Naive thymus-derived CD8-positive, alpha-beta T cell (primary cell): ENCODE data around the gene FES. TPM values are rescaled to one million over a fixed set of nuclear protein-coding genes. Genes with fewer than 3 reads are reported as not detected.
"Not testable (repeated sequence)": the region's sequence is repeated elsewhere in the genome, so short reads cannot be mapped to it uniquely, and the experiment has no call there.

Experiments
- ATAC-seq, 2 donors: fragments of 150-1000 bp; cut with Tn5 transposase in 1 of 2; sonication (Bioruptor Pico), chemical (Tn5 transposase) in 1 of 2; 1 replicate in 1 of 2; 2 replicates in 1 of 2; pipeline ENCODE4 v1.10.0; 2021; ENCODE audit warnings: mild to moderate bottlenecking in 2 of 2, moderate library complexity in 2 of 2
- POLR2A ChIA-PET: fragments of 350-600 bp; sonication (Branson Sonifier 250); formaldehyde crosslinking; loops from one replicate; lab custom pipeline; 2021; ENCODE audit warnings: antibody characterized with exemption; lab: Charles Lee
- DNase-seq, 10 donors: peaks; one replicate each; pipeline versions ENCODE4 v3.0.0 to v3.0.0-alpha.2; 2020 to 2022
- H3K27ac Mint-ChIP-seq, 10 donors: one replicate each; pipeline ENCODE4 v1.8.0; 2020 to 2022; ENCODE audit warnings: mild to moderate bottlenecking in 10 of 10, mixed read lengths in 10 of 10, moderate library complexity in 4 of 10, inconsistent platforms in 1 of 10
- H3K27me3 Mint-ChIP-seq, 5 donors: one replicate each; pipeline ENCODE4 v1.8.0; 2021 to 2022; ENCODE audit warnings: mixed read lengths in 5 of 5
- H3K36me3 Mint-ChIP-seq, 3 donors: one replicate each; pipeline ENCODE4 v1.8.0; 2020 to 2022; ENCODE audit warnings: mixed read lengths in 3 of 3, mild to moderate bottlenecking in 2 of 3, inconsistent platforms in 1 of 3
- H3K4me1 Mint-ChIP-seq, 4 donors: one replicate each; pipeline ENCODE4 v1.8.0; 2021 to 2022; ENCODE audit warnings: mixed read lengths in 4 of 4
- H3K4me3 Mint-ChIP-seq, 10 donors: one replicate each; pipeline ENCODE4 v1.8.0; 2020 to 2022; ENCODE audit warnings: mild to moderate bottlenecking in 10 of 10, mixed read lengths in 10 of 10, moderate library complexity in 6 of 10, inconsistent platforms in 1 of 10
- H3K9me3 Mint-ChIP-seq, 9 donors: one replicate each; pipeline ENCODE4 v1.8.0; 2020 to 2022; ENCODE audit warnings: mixed read lengths in 9 of 9, mild to moderate bottlenecking in 3 of 9, inconsistent platforms in 1 of 9, moderate library complexity in 1 of 9
- polyA plus RNA-seq, 3 donors: library from polyadenylated mRNA; unstranded; fragments of 300-500 nt; fragmentation: Illumina TruSeq; gene quantifications; one replicate each; pipeline ENCODE4 v1.2.3, GENCODE V29; 2021
- total RNA-seq, 8 experiments: library from RNA in 2 of 8; stranded (reverse) in 2 of 8; gene quantifications; one replicate each; pipeline ENCODE4 v1.2.3 and lab custom pipeline; 2021 to 2026

The FES gene
- total and polyA plus RNA-seq, 5 experiments from 2014 or later: 0.08 to 3.5 (median 1.5) TPM; not detected in 1

DNA sequence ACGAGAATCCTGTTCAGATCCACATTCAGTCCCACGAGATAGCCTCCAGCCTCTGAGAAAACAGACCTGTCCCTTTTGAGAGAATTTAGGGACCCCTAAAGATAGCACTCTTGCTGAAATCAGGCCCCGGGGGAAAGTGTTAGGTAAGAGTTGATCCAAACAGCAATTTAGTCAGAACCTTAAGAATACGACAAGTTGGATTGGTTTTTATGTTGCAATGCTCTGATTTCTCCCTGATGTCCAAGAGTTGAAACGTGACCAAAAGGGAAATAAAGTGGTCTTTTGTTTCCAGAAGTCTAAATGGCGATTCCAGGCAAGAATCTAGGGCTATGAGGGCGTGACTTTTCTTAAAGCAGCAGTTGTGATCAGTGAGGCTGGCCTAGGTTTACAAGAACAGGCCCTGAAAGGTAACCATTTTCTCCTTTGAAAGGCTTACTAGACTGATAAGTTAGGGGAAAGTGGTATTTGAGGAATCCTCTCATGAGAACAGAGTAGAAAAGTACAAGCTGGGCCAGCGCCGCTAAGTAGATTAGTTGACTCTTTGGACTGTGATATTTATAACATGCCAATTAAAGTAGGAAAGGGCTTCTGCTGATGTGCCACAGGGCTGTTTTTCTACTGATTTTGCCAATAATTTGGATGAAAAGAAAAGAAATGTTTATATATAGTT lies 23.7 kb downstream of the FES start:
- ATAC-seq: no peak

GRCh38 chr15:90909449-90909848 lies 25.1 kb downstream of the FES start:
- H3K9me3 Mint-ChIP-seq, ATAC-seq, H3K27me3 Mint-ChIP-seq, H3K4me3 Mint-ChIP-seq, POLR2A ChIA-PET, H3K27ac Mint-ChIP-seq: not testable (repeated sequence)
- DNase-seq: peak in 1 of 10 donors; percentile 19
- Mint-ChIP-seq H3K36me3 (peaks cover 0 to 90% (median 28%) of the 10 kb centered on the region in 3 donors), H3K4me1 (peaks cover 8 to 15% (median 9%) of the 10 kb centered on the region in 4 donors)

More for the DNA sequence above, 23.7 kb downstream of the FES start:
- Mint-ChIP-seq H3K4me3 (no peak overlapping the region), H3K4me1 (peaks cover 12 to 24% (median 15%) of the 10 kb centered on the region in 4 donors), H3K27ac (no peak overlapping the region), H3K27me3 (no peaks in the 10 kb centered on the region), H3K36me3 (peaks cover 0 to 76% (median 22%) of the 10 kb centered on the region in 3 donors), H3K9me3 (no peaks in the 10 kb centered on the region)
- no peak for DNase-seq
- POLR2A ChIA-PET: no interaction called here

GRCh38 chr15:90909976-90910375 lies 25.7 kb downstream of the FES start:
- DNase-seq (peak in 1 of 10 donors; percentile 54), ATAC-seq (no peak)
- Mint-ChIP-seq H3K27ac (no peak overlapping the region), H3K27me3 (no peaks in the 10 kb centered on the region), H3K36me3 (peaks cover 0 to 94% (median 28%) of the 10 kb centered on the region in 3 donors), H3K4me1 (peaks cover 7 to 10% (median 8%) of the 10 kb centered on the region in 4 donors), H3K4me3 (no peak overlapping the region), H3K9me3 (no peaks in the 10 kb centered on the region)
- POLR2A ChIA-PET: interaction anchor here (0.7 to 1.0 kb wide), 2 partner anchors 44 to 231 kb away, joined by 3 read pairs; no protein-coding TSS in a partner anchor

DNA sequence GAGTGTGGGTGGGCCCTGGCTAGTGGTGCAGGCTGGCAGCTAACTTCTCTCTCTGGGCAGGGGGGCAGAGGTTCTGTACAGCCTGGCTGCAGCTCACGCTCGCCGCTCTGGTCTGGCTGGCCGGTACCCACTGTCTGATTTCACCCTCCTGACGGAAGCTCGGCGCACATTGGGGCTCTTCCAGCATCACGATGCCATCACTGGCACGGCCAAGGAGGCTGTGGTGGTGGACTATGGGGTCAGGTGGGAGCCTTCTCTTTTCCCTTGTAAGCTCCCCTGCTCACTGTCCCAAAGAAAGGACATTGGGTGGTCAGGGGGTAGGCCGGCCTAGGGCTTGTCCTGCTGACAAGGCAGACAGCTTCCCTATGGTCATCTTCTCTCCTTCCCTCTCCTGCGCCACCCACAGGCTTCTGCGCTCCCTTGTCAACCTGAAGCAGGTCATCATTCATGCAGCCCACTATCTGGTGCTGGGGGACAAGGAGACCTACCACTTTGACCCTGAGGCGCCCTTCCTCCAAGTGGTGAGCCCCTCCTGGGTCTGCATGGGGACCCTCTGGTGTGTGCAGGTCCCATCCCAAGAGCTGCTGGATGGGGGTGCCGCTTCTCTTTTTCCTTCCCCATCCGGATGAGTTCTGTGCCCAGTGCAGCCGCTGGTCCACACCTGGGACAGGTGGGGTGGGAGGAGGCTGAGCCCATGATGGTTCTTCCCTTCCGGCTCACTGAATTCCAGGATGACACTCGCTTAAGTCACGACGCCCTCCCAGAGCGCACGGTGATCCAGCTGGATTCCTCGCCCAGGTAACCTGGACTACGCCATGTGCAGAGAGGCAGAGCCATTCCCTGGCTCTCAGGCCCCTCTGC lies 26.4 kb downstream of the FES start:
- ATAC-seq (no peak), DNase-seq (peak in 1 of 10 donors; percentile 50)
- Mint-ChIP-seq H3K9me3 (no peaks in the 10 kb centered on the region), H3K4me3 (no peak overlapping the region), H3K36me3 (peaks cover 0 to 94% (median 23%) of the 10 kb centered on the region in 3 donors), H3K4me1 (peaks cover 3 to 6% (median 4%) of the 10 kb centered on the region in 4 donors), H3K27ac (no peak overlapping the region), H3K27me3 (no peaks in the 10 kb centered on the region)
- POLR2A ChIA-PET: interaction anchor here (0.7 to 1.0 kb wide), 3 partner anchors 10 to 232 kb away, joined by 3 to 5 read pairs (median 3); no protein-coding TSS in a partner anchor

GRCh38 chr15:90911302-90911623 lies 27.0 kb downstream of the FES start:
- no peaks in the 10 kb centered on the region for H3K27me3 Mint-ChIP-seq
- peaks cover 0 to 8% (median under 1%) of the 10 kb centered on the region in 4 donors for H3K4me1 Mint-ChIP-seq
- no peak overlapping the region for H3K4me3 Mint-ChIP-seq
- H3K9me3 Mint-ChIP-seq: no peaks in the 10 kb centered on the region
- no peak overlapping the region for H3K27ac Mint-ChIP-seq
- DNase-seq: peak in 1 of 10 donors; percentile 51
- POLR2A ChIA-PET: interaction anchor here (1.0 kb wide), 1 partner anchor 9 kb away, joined by 5 read pairs; no protein-coding TSS in a partner anchor
- H3K36me3 Mint-ChIP-seq: peaks cover 0 to 92% (median 18%) of the 10 kb centered on the region in 3 donors
- no peak for ATAC-seq

- ATAC-seq (no peak), DNase-seq (peak in 1 of 10 donors; percentile 46)
- POLR2A ChIA-PET: interaction anchor here (1.7 kb wide), 1 partner anchor 9 kb away, joined by 8 read pairs; the partner anchor contains the start of gene MAN2A2
- Mint-ChIP-seq H3K4me3 (no peak overlapping the region), H3K27me3 (no peaks in the 10 kb centered on the region), H3K4me1 (peaks cover 0 to 8% (median under 1%) of the 10 kb centered on the region in 4 donors), H3K9me3 (no peaks in the 10 kb centered on the region), H3K36me3 (peaks cover 0 to 92% (median 18%) of the 10 kb centered on the region in 3 donors), H3K27ac (no peak overlapping the region)
Observed at GRCh38 chr15:90911906-90912769, 27.8 kb downstream of the FES start.

DNA sequence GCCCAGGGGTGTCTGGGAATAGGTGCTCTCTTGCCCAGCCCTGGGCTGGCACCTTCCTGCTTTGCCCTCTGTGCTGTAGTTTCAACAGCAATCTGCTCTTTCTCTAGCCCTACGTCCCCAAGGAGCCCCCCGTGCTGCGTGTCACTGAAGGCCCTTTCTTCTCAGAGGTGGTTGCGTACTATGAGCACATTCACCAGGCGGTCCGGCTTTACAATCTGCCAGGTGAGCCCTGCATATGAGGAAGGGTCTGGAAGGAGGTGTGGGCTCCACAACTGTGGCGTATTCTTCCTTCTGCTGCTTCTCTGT lies 28.4 kb downstream of the FES start:
- no peaks in the 10 kb centered on the region for H3K27me3 Mint-ChIP-seq
- H3K4me3 Mint-ChIP-seq: no peak overlapping the region
- POLR2A ChIA-PET: interaction anchor here (1.7 kb wide), 1 partner anchor 10 kb away, joined by 8 read pairs; the partner anchor contains the start of gene MAN2A2
- H3K27ac Mint-ChIP-seq: peak overlapping the region in 1 of 10 donors; percentile 43
- H3K4me1 Mint-ChIP-seq: peaks cover 0 to 8% (median under 1%) of the 10 kb centered on the region in 4 donors
- no peak for DNase-seq
- H3K9me3 Mint-ChIP-seq: no peaks in the 10 kb centered on the region
- no peak for ATAC-seq
- peaks cover 0 to 92% (median 13%) of the 10 kb centered on the region in 3 donors for H3K36me3 Mint-ChIP-seq

- Mint-ChIP-seq H3K4me1 (peaks cover 0 to 8% (median 2%) of the 10 kb centered on the region in 4 donors), H3K27ac (no peak overlapping the region), H3K9me3 (no peaks in the 10 kb centered on the region), H3K27me3 (no peaks in the 10 kb centered on the region), H3K4me3 (no peak overlapping the region), H3K36me3 (peaks cover 0 to 94% (median 16%) of the 10 kb centered on the region in 3 donors)
- no peak for ATAC-seq
- POLR2A ChIA-PET: interaction anchor here (1.0 to 1.3 kb wide), 4 partner anchors 8 to 18 kb away, joined by 3 to 6 read pairs (median 4); partner anchors contain the start of genes HDDC3 and MAN2A2
- DNase-seq: peak in 1 of 10 donors; percentile 62
Observed at GRCh38 chr15:90913398-90913944, 29.2 kb downstream of the FES start.

DNA sequence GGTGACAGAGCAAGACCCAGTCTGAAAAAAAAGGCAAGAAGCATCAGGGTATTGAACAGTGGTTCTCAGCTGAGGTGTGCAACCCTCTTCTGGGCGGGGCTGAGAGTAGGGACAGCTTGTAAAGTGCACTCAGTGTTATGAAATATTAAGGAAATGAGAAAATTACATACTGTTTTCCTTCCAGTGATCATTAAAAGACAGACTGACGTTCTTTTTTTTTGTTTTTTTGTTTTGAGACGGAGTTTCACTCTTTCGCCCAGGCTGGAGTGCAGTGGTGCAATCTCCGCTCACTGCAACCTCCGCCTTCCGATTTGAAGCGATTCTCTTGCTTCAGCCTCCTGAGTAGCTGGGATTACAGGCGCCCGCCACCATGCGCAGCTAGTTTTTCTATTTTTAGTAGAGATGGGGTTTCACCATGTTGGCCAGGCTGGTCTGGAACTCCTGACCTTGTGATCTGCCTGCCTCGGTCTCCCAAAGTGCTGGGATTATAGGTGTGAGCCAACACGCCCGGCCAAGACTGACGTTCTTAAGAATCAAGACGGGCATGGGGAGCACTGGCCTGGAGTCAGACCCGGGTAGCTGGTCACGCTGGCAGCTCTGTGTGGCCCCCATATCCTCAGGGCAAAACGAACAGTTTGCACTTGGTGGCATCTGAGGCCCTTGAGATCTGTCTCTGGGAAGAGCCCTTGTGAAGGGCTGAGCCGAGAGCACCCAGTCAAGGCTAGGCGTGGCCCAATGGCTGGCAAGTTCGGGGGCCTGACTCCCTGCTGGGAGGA lies 30.2 kb downstream of the FES start:
- POLR2A ChIA-PET: interaction anchor here (0.6 to 1.3 kb wide), 5 partner anchors 9 to 463 kb away, joined by 3 to 6 read pairs (median 4); partner anchors contain the start of genes HDDC3 and MAN2A2
- ATAC-seq (no peak), DNase-seq (no peak)
- peaks cover 0 to 92% (median 22%) of the 10 kb centered on the region in 3 donors for H3K36me3 Mint-ChIP-seq
- no peaks in the 10 kb centered on the region for H3K9me3 Mint-ChIP-seq
- H3K27ac Mint-ChIP-seq: no peak overlapping the region
- H3K4me3 Mint-ChIP-seq: no peak overlapping the region
- peaks cover 0 to 8% (median 2%) of the 10 kb centered on the region in 4 donors for H3K4me1 Mint-ChIP-seq
- no peaks in the 10 kb centered on the region for H3K27me3 Mint-ChIP-seq

GRCh38 chr15:90915216-90915807 lies 31.0 kb downstream of the FES start:
- peaks cover 0 to 92% (median 29%) of the 10 kb centered on the region in 3 donors for H3K36me3 Mint-ChIP-seq
- POLR2A ChIA-PET: interaction anchor here (0.6 kb wide), 1 partner anchor 463 kb away, joined by 6 read pairs; no protein-coding TSS in a partner anchor
- H3K9me3 Mint-ChIP-seq: no peaks in the 10 kb centered on the region
- H3K27ac Mint-ChIP-seq: peak overlapping the region in 2 of 10 donors; percentile 17 to 48
- DNase-seq: no peak
- no peak overlapping the region for H3K4me3 Mint-ChIP-seq
- no peaks in the 10 kb centered on the region for H3K27me3 Mint-ChIP-seq
- ATAC-seq: no peak
- H3K4me1 Mint-ChIP-seq: peaks cover 0 to 8% (median 2%) of the 10 kb centered on the region in 4 donors
